ENCODE measurements around the gene PARP2.

- no peak for TF ChIP-seq CTCF (IDR thresholded peaks at IDR 0.05; ENCODE audit: borderline replicate concordance, extremely low read depth, low read length, poor library complexity, severe bottlenecking)
- TF ChIP-seq EZH2 (IDR thresholded peaks at IDR 0.05; ENCODE audit: borderline replicate concordance, low read depth, low read length, severe bottlenecking), result no peak
Measured at GRCh38 chr14:20380681-20381080, 37.2 kb downstream of the PARP2 start.
